Chondrocyte (in vitro differentiated cells): ENCODE data around the gene PATL1. TPM values are rescaled to one million over a fixed set of nuclear protein-coding genes. Genes with fewer than 3 reads are reported as not detected.
A peak's percentile ranks its signal among the peaks of the same experiment; 100 is the strongest.

Source experiments
- DNase-seq: peaks from one replicate; pipeline ENCODE4 v3.0.0; 2021; ENCODE audit warnings: mixed read lengths, low spot score
- H3K27ac Mint-ChIP-seq: one replicate; pipeline ENCODE4 v1.8.0; 2021; ENCODE audit warnings: mild to moderate bottlenecking, moderate library complexity, mixed read lengths; ENCODE audit not compliant: unreplicated experiment
- H3K27me3 Mint-ChIP-seq: 2 replicates; pipeline ENCODE4 v1.8.0; 2021; ENCODE audit warnings: low read depth, mixed read lengths
- H3K36me3 Mint-ChIP-seq: 2 replicates; pipeline ENCODE4 v1.8.0; 2021; ENCODE audit warnings: low read depth, mixed read lengths
- H3K4me1 Mint-ChIP-seq: 2 replicates; pipeline ENCODE4 v1.8.0; 2021; ENCODE audit warnings: low read depth, mild to moderate bottlenecking, mixed read lengths
- H3K4me3 Mint-ChIP-seq: one replicate; pipeline ENCODE4 v1.8.0; 2021; ENCODE audit warnings: mild to moderate bottlenecking, moderate library complexity, mixed read lengths; ENCODE audit not compliant: unreplicated experiment
- H3K9me3 Mint-ChIP-seq: 2 replicates; pipeline ENCODE4 v1.8.0; 2021; ENCODE audit warnings: low read depth, mixed read lengths
- total RNA-seq: library from RNA; stranded (reverse); gene quantifications from 3 replicates; pipeline ENCODE4 v1.2.1, GENCODE V29; 2021
- TF ChIP-seq, protein P1 (sequence below): fragments of 200-600 bp; sonication (generic); IDR thresholded peaks from 2 replicates; pipeline ENCODE4 v1.5.0; 2021; ENCODE audit warnings: antibody characterized with exemption, mild to moderate bottlenecking, moderate library complexity

PATL1 gene
- total RNA-seq, 1 donor from 2014 or later: 28.8 TPM

DNA sequence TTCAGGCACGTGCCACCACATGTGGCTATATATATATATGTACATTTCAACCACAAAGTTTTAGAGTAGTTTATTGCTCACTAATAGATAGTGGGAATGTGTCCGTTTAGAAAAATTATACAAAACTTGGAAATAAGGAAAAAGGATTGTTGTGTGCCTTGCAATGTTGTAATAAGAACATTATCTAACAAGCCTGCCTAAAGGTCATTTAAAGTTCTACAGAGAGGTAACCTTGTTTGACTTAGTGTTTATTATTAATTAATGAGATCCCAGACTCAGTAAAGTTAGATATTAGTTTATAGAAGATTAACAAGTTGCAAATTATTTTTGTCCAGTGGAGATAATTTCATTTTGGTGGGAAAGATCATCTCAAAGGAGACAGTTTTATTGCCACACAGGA, 5.5 kb upstream of the PATL1 start:
- Mint-ChIP-seq H3K4me1 (peaks cover 8% of the 10 kb centered on the region), H3K27me3 (no peaks in the 10 kb centered on the region), H3K27ac (no peak overlapping the region), H3K9me3 (no peaks in the 10 kb centered on the region), H3K36me3 (no peaks in the 10 kb centered on the region), H3K4me3 (no peak overlapping the region)
- DNase-seq: no peak
- TF ChIP-seq, protein P1, sequence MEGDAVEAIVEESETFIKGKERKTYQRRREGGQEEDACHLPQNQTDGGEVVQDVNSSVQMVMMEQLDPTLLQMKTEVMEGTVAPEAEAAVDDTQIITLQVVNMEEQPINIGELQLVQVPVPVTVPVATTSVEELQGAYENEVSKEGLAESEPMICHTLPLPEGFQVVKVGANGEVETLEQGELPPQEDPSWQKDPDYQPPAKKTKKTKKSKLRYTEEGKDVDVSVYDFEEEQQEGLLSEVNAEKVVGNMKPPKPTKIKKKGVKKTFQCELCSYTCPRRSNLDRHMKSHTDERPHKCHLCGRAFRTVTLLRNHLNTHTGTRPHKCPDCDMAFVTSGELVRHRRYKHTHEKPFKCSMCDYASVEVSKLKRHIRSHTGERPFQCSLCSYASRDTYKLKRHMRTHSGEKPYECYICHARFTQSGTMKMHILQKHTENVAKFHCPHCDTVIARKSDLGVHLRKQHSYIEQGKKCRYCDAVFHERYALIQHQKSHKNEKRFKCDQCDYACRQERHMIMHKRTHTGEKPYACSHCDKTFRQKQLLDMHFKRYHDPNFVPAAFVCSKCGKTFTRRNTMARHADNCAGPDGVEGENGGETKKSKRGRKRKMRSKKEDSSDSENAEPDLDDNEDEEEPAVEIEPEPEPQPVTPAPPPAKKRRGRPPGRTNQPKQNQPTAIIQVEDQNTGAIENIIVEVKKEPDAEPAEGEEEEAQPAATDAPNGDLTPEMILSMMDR: no peak

DNA sequence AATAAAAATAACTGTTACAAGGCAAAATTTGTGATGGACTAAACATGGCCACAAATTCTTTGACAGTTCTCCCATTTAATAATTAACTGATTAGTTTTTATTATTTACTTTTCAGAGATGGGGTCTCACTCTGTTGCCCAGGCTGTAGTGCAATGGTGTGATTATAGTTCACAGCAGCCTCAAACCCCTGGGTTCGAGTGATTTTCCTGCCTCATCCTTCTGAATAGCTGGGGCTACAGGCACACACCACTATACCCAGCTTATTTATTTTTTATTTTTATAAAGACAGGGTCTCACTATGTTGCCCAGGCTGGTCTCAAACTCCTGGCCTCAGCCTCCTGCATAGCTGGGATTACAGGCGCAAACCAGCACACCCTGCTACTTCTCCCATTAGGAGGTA, 4.5 kb upstream of the PATL1 start:
- no peaks in the 10 kb centered on the region for H3K27me3 Mint-ChIP-seq
- H3K36me3 Mint-ChIP-seq: no peaks in the 10 kb centered on the region
- no peaks in the 10 kb centered on the region for H3K9me3 Mint-ChIP-seq
- TF ChIP-seq, protein P1: no peak
- no peak overlapping the region for H3K27ac Mint-ChIP-seq
- DNase-seq: no peak
- peaks cover 8% of the 10 kb centered on the region for H3K4me1 Mint-ChIP-seq
- no peak overlapping the region for H3K4me3 Mint-ChIP-seq

DNA sequence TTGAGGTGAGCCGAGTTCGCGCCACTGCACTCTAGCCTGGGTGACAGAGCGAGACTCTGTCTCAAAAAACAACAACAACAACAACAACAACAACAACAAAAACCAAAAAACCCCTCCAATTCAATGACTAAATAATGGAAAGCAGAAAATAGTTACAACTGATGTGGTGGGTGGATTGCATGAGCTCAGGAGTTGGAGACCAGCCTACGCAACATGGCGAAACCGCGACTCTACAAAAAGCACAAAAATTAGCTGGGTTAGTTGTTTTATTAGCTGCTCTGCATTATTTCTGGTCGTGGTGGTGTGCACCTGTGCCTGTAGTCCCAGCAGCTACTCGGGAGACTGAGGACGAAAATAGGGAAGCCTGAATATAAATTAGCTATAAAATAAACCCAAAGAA, 2.6 kb upstream of the PATL1 start:
- Mint-ChIP-seq H3K27me3 (no peaks in the 10 kb centered on the region), H3K27ac (no peak overlapping the region), H3K4me1 (peaks cover 26% of the 10 kb centered on the region), H3K9me3 (no peaks in the 10 kb centered on the region), H3K4me3 (no peak overlapping the region), H3K36me3 (peaks cover 3% of the 10 kb centered on the region)
- no peak for DNase-seq
- TF ChIP-seq, protein P1: no peak

- no peak for DNase-seq
- peaks cover 27% of the 10 kb centered on the region for H3K4me1 Mint-ChIP-seq
- H3K27ac Mint-ChIP-seq: peak overlapping the region; percentile 100
- peak overlapping the region; percentile 94 for H3K4me3 Mint-ChIP-seq
- peaks cover 9% of the 10 kb centered on the region for H3K36me3 Mint-ChIP-seq
- TF ChIP-seq, protein P1: no peak
- no peaks in the 10 kb centered on the region for H3K27me3 Mint-ChIP-seq
- no peaks in the 10 kb centered on the region for H3K9me3 Mint-ChIP-seq
Observed at GRCh38 chr11:59669611-59670009, 773 bp upstream of the PATL1 start.

GRCh38 chr11:59668188-59668949, 468 bp downstream of the PATL1 start:
- H3K4me1 Mint-ChIP-seq: peaks cover 27% of the 10 kb centered on the region
- no peaks in the 10 kb centered on the region for H3K27me3 Mint-ChIP-seq
- H3K4me3 Mint-ChIP-seq: peak overlapping the region; percentile 83
- DNase-seq: no peak
- TF ChIP-seq, protein P1: peak; percentile 55
- no peaks in the 10 kb centered on the region for H3K9me3 Mint-ChIP-seq
- H3K27ac Mint-ChIP-seq: peak overlapping the region; percentile 93
- H3K36me3 Mint-ChIP-seq: peaks cover 13% of the 10 kb centered on the region
